ENCODE data around the gene DNAAF6.

- TF ChIP-seq, protein P1, sequence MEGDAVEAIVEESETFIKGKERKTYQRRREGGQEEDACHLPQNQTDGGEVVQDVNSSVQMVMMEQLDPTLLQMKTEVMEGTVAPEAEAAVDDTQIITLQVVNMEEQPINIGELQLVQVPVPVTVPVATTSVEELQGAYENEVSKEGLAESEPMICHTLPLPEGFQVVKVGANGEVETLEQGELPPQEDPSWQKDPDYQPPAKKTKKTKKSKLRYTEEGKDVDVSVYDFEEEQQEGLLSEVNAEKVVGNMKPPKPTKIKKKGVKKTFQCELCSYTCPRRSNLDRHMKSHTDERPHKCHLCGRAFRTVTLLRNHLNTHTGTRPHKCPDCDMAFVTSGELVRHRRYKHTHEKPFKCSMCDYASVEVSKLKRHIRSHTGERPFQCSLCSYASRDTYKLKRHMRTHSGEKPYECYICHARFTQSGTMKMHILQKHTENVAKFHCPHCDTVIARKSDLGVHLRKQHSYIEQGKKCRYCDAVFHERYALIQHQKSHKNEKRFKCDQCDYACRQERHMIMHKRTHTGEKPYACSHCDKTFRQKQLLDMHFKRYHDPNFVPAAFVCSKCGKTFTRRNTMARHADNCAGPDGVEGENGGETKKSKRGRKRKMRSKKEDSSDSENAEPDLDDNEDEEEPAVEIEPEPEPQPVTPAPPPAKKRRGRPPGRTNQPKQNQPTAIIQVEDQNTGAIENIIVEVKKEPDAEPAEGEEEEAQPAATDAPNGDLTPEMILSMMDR (IDR thresholded peaks at IDR 0.05) = no peak
- TF ChIP-seq EP300 (IDR thresholded peaks at IDR 0.05) = no peak
Observed at GRCh38 chrX:107272431-107272921, 66.1 kb downstream of the DNAAF6 start.
